GM18520 (cell line): Measurements from ENCODE around the gene TENM4.

Experiments
- ATAC-seq: cut with Tn5 transposase; IDR thresholded peaks from one replicate; pipeline ENCODE4 v1.9.1; 2021; ENCODE audit not compliant: unreplicated experiment

The TENM4 gene

DNA sequence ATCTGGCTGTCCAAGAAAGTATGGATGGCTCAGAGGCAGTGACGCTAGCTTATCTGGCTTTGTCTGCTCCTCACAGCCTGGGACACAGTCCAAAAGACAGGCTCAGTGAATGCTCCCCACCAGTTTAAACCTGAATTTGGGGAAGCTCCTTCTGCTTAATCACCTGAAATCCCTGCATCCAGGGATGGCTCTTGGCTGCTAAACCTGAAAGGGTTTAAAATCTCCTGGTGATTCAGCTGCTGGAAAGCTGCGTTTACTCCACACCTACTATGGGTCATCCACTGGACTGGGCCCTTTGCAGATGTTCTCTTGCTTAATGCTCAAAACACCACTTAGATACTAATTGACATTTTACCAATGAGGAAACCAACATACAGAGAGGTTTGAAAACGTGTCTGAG is 564.2 kb downstream of the TENM4 start:
- no peak for ATAC-seq

DNA sequence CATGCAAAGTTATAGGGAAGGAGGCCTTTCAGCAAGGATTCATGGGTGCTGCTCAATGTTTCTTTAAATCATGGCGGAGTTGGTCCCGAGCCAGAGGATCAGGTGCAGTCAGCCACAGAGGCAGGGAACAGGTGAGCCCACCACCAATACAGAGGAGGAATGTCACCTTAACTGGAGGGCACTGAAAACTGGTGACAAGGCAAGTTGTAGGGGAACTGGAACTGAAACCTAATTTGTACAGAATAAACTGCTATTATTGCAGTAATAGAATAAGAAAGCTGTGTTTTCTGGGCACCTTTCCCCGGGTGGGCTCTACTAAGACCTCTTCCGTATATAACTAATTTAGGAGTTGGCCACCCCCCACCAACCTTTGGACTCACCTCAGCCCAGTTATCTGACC is 570.2 kb downstream of the TENM4 start:
- no peak for ATAC-seq

DNA sequence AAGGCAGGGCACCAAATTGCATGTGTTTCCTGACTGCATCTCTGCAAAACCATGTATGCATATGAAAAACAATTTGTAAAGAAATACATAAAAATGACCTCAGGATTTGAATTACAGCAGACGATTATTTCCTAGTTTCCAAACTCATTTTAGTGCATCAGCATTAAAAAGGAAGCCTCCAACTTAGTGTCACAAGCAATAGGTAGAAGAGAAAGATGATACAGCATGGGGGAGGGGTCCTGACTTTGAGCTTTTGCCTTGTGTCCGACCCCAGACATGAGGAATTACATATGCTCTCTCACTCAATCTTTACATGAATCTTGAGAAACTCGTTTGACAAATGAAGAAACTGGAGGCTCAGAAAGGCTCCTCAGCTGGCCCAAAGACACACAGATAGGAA is 571.5 kb downstream of the TENM4 start:
- no peak for ATAC-seq

DNA sequence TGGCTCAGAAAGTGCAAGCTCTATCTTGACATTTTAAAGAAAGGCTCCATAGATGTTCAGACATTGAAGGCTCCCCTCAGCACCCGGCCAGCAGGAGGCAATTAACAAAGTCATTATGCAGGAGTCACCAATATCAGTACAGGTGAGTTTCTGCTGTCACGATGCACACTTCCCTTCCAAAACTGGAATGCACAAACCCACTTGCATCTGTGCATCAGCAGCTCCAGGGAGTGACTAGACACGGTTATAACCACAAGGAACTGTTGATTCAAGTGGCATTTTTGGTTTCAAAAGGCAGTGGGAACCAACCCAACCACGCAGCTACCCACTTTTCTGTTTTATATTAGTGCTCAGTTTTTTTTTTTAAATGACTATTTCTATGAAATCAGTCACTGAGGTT is 572.3 kb downstream of the TENM4 start:
- ATAC-seq: no peak

DNA sequence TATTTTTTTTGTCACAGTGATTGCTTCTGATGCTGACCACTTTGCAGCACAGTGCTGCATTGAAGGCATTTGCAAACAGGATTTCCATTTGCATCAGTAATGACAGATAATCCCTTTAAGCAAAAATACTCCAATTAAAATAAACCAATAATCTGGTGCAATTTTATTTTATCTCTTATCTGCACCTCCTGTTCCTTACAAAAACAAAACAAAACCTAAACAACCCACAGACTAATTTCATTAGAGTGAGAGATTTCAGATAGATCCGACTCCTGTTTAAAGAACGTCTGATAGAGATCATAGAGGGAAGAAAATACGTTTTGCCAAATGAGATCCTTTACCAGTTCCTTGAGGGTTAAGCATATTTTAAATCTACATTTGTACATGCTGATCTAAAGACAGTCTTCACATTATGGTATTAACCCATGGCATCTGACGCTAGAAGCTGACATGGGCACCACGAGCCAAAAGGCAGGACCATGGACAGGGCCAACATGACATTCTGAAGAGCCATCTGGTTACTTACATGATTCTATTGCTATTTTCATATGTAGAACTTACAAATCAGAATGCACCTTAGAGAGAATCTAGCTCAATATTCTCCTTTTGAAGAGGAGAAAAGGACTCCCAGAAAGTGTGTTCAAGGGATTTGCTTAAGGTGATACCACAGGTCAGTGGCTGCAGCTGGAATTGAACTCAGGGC is 580.0 kb downstream of the TENM4 start:
- ATAC-seq: no peak

DNA sequence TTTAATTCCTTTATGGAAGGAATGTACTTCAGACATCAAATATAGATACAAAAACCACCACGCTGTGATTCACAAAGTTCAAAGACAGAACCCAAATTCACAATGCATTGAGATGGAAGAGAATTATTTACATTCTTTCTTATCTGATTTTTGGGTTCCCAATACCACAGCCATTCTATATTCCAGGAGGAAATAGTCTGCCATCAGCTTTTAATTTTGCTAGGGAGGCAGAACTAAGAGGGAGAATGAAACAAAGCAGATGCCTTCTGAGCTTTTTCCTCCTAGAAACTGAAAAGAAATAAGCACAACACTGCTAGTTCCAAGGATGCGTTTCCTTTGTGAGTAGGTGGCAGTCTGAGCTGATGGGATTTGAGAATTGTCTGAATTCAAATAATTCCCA is 583.1 kb downstream of the TENM4 start:
- ATAC-seq: no peak

DNA sequence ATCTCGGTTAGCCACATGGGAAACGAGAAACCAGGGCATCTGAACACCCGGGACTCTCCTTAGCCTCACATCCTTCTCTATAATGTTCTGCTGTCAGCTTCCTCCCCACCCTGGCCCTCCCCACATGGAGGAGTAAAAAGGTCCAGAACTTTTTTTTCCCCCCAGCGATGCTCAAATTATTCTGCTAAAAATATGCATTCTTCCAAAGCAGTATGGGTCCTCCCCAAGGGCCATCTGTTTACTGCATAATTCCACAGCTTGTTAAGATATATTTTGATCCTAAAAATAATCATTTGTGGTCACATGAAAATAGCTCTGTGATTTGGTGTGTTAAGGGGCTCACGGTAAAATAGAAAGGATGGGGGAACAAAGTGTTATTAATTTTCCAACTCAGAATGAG is 584.6 kb downstream of the TENM4 start:
- no peak for ATAC-seq

DNA sequence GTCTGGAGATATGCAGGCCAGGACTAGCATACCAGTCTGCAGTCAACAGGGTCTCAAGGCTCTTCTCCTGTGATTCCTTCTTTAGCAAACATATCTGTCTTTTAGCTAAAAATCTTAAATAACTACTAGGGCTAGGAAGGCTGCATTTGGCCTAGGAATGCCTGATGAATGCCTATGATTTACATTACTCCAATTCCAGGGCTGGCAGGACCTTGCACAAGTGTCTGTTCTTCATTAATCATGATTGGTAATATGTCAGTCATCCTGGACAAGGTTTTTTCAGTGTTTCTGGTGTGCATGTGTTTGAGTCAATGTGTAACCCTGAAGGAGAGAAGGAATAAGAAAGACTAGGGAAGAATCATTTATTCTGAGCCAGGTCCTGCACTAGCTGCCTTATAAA is 585.7 kb downstream of the TENM4 start:
- no peak for ATAC-seq

DNA sequence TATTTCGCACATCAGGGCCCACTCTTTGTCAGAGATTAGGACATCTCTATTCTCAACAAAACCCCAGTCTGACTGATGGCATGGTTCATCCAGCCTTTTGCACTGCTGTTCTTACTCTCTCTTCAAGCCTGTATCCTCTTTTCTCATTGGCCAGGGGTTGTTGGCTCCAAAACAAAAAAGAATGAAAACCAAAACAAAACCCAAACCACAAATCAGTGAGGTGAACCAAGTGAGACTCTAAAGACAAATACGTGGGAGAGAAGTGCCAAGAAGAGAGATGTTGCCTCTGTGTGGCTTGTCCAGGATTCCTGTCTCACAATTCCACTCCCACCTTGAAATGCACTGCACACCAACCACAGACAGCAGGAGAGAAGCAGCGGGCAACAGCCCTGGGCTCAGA is 587.3 kb downstream of the TENM4 start:
- ATAC-seq: no peak

DNA sequence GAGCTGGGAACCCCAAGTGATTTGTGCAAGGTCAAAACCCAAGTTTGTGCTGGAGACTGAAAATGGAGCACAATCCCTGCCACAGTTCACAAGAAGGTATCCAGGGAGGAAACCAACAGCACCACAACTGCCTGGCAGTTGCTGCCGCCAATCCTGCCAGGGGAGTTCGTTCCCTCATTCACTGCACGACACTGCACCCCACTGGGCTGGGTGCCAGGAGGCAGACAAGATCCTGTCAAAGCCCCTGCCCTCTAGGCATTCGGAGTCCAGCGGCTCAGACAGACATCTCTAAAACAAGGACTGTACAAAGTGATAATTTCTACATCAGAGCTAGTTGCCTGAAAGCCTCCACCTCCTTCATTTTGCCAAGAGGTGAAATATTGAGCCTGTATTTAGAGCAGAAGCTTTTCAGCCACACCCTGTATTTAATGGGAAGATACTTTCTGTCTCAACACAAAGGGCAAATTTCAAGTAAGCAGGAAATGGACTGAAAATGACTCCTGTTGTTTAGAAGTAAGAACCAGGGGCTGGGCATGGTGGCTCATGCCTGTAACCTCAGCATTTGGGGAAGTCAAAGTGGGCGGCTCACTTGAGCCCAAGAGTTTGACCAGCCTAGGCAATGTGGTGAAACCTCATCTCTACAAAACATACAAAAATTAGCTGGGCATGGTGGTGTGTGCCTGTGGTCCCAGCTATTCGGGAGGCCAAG is 588.8 kb downstream of the TENM4 start:
- no peak for ATAC-seq

DNA sequence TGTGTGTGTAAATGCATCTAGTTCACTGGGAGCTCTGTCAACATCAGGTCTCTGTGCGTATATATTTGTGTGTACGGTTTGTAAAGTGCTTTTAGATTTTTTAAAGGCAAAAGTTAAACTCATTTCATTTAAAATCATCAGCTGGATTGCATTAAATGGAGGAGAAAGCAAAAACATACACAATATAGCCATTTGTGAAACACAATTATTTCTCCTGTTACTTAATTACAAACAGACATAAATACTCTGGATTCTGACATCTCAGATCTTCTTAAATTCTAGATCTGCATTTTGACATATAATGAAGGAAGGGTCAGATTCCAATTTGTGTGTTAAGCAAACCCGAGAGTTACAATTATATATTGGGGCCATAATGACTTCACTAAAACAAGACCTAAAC is 590.8 kb downstream of the TENM4 start:
- ATAC-seq: no peak

DNA sequence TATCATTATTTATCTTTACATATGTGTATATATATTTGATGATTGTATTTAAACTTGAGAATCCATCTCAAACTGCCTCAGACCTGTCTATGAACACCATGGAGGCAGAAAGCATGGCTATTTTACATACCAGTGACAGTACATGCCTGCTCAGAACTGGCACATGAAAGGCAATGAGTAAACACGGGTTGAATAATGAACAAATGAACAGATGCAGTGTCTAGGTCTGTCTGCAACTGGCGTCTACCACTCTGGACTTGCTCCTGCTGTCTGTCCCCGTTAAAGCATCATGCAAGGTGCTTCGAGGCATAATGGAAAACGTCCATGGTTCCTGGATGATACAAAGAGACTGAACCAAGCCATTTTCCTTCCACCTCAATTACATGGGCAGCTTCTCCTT is 594.6 kb downstream of the TENM4 start:
- no peak for ATAC-seq

DNA sequence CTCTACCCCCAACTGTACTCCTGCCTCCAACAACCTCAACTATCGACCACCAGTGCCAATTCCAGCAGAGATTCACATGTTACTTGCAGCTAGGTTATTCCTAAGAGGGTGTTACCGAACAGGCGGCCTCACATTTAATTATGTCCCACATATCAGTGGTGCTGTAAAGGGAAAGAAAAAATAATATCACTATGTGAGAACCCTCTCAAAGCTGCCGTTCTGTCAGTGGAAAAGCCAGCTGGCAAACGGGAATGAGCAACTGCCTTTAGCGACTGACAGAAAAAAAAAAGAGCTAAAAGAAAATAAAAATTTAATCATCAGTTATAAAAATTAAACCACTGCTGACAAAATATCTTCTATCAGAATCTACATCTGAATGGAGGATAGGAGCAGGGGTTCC is 595.3 kb downstream of the TENM4 start:
- no peak for ATAC-seq

DNA sequence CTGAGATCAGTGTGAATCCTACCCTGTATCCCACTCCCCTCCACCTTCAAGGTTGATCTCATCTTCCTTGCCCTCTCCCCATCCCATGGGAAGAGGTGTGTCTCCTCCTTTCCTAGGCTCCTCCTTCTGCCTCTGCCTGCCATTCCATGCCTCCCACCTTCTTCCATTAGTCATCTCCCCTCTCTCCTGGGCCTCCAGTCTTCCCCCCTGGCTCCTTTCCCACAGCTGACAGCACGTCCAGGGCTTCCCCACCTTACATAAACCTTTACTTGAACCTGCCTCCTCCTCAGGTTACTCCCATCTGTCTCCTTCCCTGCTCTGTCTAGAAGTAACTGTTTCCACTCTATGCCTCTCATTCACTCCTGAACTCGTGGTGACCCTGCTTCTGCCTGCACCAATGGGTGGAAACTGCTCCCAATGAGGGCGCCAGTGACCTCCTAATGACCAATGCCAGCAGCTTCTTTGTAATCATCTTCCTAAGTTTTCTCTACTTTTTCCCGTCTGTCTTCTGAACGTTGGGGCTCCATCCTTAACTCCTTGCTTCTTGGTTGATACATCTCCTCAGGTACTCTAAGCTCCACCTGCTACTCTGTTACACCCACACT is 599.3 kb downstream of the TENM4 start:
- ATAC-seq: no peak

DNA sequence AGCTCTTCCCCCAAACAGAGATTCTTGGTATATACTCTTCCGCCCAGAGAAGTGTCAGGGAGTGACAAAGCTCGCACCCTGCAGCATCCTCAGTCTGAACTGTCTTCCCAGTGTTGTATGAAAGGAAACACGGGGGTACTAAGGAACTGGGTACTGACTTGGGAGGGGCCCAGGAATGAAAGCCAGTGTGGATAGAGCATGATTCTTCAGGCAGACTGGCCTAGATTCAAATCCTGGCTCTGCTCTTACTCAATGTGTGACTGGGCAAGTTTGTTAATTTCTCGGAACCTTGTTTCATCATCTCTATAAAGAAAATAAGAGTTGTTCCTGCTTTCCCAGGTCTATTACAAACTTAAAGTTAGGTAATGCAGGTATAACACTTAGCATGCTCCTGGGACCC is 600.2 kb downstream of the TENM4 start:
- ATAC-seq: no peak

DNA sequence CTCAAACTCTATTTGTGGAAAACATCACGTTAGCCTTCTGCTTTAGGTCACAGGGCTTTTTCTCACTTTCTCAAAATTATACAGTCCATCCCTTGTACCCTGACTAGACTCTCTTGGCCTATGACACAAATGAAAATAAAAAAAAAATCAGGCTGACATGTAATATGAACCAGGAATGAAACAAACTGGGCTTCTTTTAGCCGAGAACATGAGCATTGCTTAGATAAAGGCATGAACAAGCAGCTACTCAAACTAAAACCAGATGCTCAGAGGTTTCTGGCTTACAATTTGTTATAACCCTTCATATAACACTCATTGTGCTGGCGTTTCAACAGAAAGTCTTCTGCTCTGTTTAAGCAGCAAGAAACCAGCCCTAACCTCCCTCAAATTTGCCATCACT is 600.6 kb downstream of the TENM4 start:
- ATAC-seq: no peak

DNA sequence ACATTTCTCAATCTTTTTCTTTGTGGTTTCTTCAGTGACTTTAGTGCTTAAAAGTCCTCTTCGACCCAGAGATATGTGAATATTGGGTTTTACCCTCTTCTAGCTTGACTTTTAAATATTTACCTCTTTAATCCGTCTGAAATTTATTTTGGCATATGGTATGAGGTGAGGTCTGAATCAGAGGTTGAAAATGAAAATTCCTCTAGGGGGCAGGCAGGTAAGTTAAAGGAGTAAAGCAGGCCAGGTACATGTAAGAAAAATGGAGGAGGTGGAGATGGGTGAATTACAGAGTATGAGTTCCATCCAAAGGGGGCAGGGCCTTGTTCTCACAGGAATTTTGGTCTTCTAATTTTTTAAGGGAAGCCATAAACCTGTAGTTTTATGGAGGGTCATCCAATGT is 602.4 kb downstream of the TENM4 start:
- ATAC-seq: no peak

DNA sequence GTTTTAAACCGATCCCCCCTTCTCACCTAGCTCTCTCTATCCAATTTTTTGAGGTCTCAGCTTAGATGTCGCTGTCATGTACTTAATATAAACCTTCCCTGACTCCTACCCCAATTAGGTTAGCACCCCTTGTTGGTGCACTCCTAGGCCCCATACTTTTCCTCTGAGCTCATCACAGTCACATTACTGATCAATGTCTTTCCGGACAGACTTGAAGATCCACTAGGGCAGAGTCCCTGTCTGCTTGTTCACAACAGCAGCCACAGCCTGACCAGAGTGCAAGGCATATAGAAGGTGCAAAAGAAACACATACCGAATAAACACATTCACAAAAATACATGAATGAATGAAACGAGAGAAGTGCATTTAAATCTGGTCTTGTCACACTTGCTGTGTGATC is 605.2 kb downstream of the TENM4 start:
- no peak for ATAC-seq

DNA sequence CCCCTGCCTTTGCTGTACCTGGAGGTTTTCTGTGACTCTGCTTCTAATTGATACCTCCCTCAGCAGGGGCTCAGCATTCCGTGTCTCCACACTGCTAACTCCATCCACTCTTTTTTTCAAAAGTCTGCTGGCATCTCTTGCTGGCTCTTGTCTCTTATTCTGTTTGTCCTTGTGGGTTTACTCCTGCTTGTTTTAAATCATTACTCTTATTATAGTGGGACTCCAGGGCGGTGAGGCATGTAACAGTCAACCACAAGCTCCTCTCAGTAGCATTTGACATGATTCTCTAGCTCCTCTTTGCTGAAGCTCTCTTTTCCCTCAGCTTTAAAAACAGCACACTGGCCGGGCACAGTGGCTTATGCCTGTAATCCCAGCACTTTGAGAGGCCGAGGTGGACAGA is 605.9 kb downstream of the TENM4 start:
- no peak for ATAC-seq

DNA sequence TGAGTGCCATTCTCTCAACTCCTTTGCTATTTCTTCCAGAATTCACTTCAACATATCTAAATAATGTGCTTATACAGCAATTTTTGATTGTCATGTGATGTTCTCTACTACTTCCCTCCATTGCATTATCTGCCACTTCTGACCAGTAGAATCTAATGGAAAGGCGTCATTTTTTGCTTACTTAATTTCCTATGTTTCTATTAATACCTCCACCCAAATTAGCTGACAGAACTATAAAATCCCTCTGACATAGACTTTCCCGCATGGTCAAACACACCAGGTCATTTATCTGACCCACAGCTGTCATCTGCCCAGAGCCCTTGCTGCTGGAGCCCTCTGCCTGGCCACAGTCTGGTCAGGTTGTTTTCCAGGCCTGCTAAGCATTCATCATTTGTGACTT is 607.6 kb downstream of the TENM4 start:
- no peak for ATAC-seq

DNA sequence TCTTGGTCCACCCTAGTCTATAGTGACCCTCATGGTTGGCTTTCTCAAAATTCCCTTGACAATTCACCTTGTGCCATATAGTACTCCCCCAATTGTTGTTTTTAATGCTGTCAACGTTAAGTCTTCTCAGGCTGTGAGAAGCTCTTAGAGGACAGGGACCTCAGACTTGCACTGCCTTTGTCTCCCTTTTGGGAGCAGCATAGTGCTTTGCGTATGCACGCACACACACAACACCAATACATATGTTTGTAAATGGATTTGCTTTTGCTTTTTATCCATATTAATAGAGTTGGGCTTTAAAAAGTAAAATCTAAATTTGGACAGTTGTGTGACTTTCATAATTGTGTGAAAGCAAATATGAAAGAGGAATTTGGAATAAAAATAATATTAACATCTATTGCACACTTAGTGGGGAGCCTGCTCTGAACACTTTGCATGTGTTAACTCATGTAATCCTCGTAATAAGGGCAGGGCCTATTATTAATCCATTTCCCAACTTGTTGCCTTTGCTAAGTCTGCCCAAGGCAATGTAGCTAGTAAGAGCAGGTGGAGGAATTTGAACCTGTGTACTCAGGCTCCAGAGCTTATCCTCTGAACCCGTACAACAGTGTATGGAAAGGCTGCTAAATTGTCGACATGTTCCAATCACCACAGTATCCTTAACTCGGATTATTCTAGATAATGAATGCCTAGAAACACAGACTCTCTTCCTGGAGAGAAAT is 608.4 kb downstream of the TENM4 start:
- ATAC-seq: no peak

DNA sequence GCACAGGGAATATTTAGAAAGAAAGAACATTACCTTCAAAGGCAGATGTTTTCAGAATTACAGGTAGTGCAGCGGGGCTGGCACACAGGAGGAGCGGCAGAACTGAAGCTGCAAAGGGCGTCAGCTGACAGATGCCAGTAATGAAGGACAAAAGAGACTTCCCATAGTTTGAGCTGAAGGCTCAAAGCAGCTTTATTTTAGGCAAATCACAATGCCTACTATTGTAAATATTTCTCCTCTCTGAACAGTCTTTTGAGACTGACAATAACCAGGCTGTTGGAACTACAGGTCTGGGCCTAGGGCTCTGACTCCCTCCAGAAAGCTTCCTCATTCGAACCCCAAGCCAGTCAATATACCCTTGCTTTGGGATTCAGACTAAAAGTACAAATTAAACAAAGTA is 609.3 kb downstream of the TENM4 start:
- no peak for ATAC-seq
